Right atrium auricular region (tissue), 2 donors: Measurements from ENCODE around the gene SPTSSB. TPM values are rescaled to one million over a fixed set of nuclear protein-coding genes. Genes with fewer than 3 reads are reported as not detected.

Experiments
- DNase-seq: peaks from one replicate; pipeline ENCODE4 v3.0.0-alpha.2; 2019; ENCODE audit warnings: low spot score
- H3K27ac ChIP-seq, 2 donors: fragments of 200-600 bp; sonication (generic); 1 replicate in 1 of 2; 2 replicates in 1 of 2; pipeline ENCODE4 v1.5.1; 2016 to 2019
- H3K27me3 ChIP-seq, 2 donors: fragments of 200-600 bp; sonication (generic); one replicate each; pipeline versions ENCODE4 v1.5.1 to v1.6.0; 2017 to 2019
- H3K36me3 ChIP-seq: fragments of 200-600 bp; sonication (generic); one replicate; pipeline ENCODE4 v1.5.1; 2016
- H3K4me1 ChIP-seq, 2 donors: fragments of 200-600 bp; sonication (generic); one replicate each; pipeline versions ENCODE4 v1.5.1 to v1.6.0; 2017 to 2019
- H3K4me3 ChIP-seq, 2 donors: fragments of 200-600 bp; sonication (generic); 1 replicate in 1 of 2; 2 replicates in 1 of 2; pipeline ENCODE4 v1.5.1; 2017 to 2019; ENCODE audit warnings: mild to moderate bottlenecking in 1 of 2, moderate library complexity in 1 of 2
- H3K9me3 ChIP-seq, 2 donors: fragments of 200-600 bp; sonication (generic); one replicate each; pipeline ENCODE4 v1.5.1; 2019
- total RNA-seq, 2 donors: library from RNA; depleted of rRNA; stranded (reverse); fragments of >200 nt; gene quantifications; one replicate each; pipeline ENCODE4 v1.1.0, GENCODE V29; 2016
- TF ChIP-seq, protein P1 (sequence below), 2 donors: fragments of 200-600 bp; sonication (generic); IDR thresholded peaks; one replicate each; pipeline ENCODE4 v1.5.1; 2019; ENCODE audit warnings: antibody characterized with exemption in 2 of 2

The SPTSSB gene
- total RNA-seq, 2 donors from 2014 or later: not detected

DNA sequence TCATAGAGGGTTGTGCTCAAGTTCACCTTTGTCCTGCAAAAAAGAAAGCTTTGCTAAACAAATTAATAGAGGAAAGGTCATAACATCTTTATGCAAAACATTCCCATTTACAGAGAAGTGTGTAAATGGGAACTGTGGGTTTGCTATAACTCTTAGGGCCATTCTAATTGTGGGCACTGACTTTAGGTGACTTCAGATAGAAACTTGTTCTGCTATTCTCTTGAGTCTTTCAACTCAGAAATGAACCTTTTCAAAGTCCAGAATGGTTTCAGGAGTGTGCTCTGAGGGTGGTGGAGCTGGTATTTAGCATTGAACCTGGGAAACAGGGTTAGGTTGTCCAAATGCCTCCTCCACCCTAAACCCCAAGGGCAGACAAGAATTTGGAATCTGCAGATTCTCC, 34.0 kb downstream of the SPTSSB start:
- no peaks in the 10 kb centered on the region for H3K9me3 ChIP-seq
- H3K27me3 ChIP-seq: no peaks in the 10 kb centered on the region
- no peaks in the 10 kb centered on the region for H3K36me3 ChIP-seq
- H3K4me3 ChIP-seq: no peak overlapping the region
- no peaks in the 10 kb centered on the region for H3K4me1 ChIP-seq
- H3K27ac ChIP-seq: no peak overlapping the region
- TF ChIP-seq, protein P1, sequence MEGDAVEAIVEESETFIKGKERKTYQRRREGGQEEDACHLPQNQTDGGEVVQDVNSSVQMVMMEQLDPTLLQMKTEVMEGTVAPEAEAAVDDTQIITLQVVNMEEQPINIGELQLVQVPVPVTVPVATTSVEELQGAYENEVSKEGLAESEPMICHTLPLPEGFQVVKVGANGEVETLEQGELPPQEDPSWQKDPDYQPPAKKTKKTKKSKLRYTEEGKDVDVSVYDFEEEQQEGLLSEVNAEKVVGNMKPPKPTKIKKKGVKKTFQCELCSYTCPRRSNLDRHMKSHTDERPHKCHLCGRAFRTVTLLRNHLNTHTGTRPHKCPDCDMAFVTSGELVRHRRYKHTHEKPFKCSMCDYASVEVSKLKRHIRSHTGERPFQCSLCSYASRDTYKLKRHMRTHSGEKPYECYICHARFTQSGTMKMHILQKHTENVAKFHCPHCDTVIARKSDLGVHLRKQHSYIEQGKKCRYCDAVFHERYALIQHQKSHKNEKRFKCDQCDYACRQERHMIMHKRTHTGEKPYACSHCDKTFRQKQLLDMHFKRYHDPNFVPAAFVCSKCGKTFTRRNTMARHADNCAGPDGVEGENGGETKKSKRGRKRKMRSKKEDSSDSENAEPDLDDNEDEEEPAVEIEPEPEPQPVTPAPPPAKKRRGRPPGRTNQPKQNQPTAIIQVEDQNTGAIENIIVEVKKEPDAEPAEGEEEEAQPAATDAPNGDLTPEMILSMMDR (IDR thresholded peaks at IDR 0.05): no peak
- DNase-seq: no peak

DNA sequence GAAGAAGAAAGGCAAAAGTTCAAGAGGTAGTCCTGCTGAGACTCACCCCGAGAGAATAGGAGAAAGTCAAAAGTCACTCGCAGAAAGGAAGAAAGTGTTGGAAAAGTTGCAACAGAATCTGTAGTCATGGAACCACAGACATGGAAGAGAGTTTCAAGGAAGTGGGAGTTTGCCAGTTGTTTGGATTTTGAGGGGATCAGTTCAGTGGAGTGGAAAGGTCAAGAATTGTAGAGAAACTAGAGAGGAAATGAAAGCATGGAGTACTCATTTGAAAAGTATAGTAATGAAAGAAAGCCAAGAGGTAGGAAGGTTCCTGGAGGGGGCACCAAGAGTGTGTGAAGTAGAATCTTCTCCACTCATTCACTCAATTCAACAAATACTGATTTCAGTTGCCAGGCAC, 34.7 kb downstream of the SPTSSB start:
- TF ChIP-seq, protein P1 (IDR thresholded peaks at IDR 0.05): no peak
- no peak overlapping the region for H3K4me3 ChIP-seq
- H3K27ac ChIP-seq: no peak overlapping the region
- H3K9me3 ChIP-seq: no peaks in the 10 kb centered on the region
- DNase-seq: no peak
- no peaks in the 10 kb centered on the region for H3K4me1 ChIP-seq
- no peaks in the 10 kb centered on the region for H3K36me3 ChIP-seq
- no peaks in the 10 kb centered on the region for H3K27me3 ChIP-seq

DNA sequence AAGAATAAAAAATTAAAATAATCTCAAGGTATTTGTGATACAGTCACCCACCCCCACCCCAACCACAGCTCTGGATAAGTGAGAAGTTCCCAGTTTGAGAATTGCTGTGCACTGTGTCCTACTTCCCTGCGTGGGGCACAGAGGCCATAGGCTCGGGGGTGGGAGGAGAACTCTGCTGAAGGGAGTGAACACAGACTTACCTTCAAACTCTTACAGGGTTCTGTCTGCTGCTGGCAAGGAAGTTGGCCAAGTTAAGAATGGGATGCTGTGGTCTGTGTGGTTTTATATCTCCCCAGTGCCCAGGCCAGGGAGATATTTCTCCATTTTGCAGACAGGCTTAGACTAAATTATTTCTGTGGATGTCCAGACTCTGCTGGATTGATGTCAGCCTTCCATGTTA, 37.6 kb downstream of the SPTSSB start:
- H3K4me1 ChIP-seq: no peaks in the 10 kb centered on the region
- no peaks in the 10 kb centered on the region for H3K36me3 ChIP-seq
- no peak overlapping the region for H3K27ac ChIP-seq
- DNase-seq: no peak
- no peaks in the 10 kb centered on the region for H3K27me3 ChIP-seq
- no peak overlapping the region for H3K4me3 ChIP-seq
- TF ChIP-seq, protein P1 (IDR thresholded peaks at IDR 0.05): no peak
- no peaks in the 10 kb centered on the region for H3K9me3 ChIP-seq

DNA sequence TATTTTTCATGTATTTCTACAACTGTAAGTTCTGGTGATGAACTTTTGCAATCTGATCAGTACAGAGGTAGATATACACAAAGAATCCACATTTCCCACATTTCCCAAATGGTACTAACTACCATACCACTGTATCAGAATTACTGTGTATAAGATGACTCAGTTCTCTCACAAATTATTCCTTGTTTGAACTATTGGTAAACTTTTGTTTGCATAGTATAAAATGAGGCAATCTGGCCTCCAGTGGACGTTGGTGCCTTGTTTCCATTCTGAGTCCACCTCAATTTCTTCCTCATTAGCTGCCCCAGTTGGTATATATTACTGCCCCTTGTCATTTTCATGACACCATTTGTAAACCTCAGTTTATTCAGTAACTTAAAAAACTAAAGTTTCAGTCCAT, 38.5 kb downstream of the SPTSSB start:
- no peak for DNase-seq
- no peaks in the 10 kb centered on the region for H3K27me3 ChIP-seq
- no peaks in the 10 kb centered on the region for H3K4me1 ChIP-seq
- no peaks in the 10 kb centered on the region for H3K9me3 ChIP-seq
- TF ChIP-seq, protein P1 (IDR thresholded peaks at IDR 0.05): no peak
- no peak overlapping the region for H3K4me3 ChIP-seq
- no peaks in the 10 kb centered on the region for H3K36me3 ChIP-seq
- H3K27ac ChIP-seq: no peak overlapping the region

DNA sequence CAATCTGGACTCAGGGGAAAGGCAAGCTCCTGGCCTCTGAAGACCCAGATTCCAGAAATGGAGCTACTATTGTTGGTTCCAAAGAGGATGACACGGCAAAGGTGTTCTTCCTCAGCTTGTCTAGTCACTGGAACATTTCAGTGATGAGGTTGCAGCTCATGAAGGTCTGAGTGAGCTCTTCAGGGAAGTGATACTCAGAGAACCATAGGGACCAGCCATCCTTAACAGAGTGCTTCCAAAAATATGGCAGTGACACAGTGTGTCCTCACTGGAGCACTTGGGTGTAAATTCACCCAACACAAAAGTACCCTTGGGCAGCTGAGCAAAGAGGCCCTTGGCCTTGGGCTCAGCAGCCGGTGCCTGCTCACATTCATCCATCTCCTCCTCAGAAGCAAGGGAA, 46.3 kb downstream of the SPTSSB start:
- no peak overlapping the region for H3K4me3 ChIP-seq
- TF ChIP-seq, protein P1 (IDR thresholded peaks at IDR 0.05): no peak
- DNase-seq: no peak

DNA sequence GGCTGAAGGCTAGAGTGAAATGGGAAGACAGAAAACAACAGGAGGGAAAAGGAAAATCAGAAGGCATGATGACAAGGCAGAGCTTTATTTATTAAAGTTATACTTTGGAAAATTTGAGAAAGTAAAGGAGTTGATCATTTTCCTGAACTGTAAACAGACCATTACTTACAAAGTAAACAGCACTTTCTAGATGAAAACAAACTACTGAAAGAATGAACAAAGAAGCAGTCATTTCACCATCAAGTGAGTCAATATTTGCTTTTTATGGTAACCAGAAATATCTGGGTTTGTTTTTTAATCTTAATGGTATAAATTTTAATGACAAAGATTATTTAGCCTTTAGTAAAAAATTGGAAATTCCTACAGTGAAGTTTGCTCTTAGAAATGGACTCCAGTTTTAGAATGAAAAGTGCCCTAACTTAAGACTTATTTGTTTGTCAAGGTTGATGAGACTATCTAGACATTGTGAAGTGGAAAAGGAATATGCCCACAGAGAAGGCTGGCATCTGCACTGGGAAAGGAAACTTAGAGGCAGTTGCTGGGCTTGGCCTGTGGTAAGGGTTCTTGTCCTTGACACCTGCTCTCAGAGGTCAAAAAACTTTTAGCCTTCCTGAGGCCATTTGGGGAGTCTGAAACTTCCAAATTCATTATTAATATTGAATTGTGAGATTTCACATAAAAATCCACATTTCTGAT, 47.2 kb downstream of the SPTSSB start:
- DNase-seq: no peak
- no peak overlapping the region for H3K27ac ChIP-seq
- no peaks in the 10 kb centered on the region for H3K36me3 ChIP-seq
- no peaks in the 10 kb centered on the region for H3K4me1 ChIP-seq
- no peaks in the 10 kb centered on the region for H3K27me3 ChIP-seq
- no peak overlapping the region for H3K4me3 ChIP-seq
- TF ChIP-seq, protein P1 (IDR thresholded peaks at IDR 0.05): no peak
- peaks cover 0 to 10% of the 10 kb centered on the region in 2 donors for H3K9me3 ChIP-seq

More for the DNA sequence above, 46.3 kb downstream of the SPTSSB start:
- peaks cover 0 to 10% of the 10 kb centered on the region in 2 donors for H3K9me3 ChIP-seq
- H3K4me1 ChIP-seq: no peaks in the 10 kb centered on the region
- H3K27me3 ChIP-seq: no peaks in the 10 kb centered on the region
- H3K36me3 ChIP-seq: no peaks in the 10 kb centered on the region
- H3K27ac ChIP-seq: no peak overlapping the region
